Measurements from ENCODE around the gene PPP4R1. TPM values are rescaled to one million over a fixed set of nuclear protein-coding genes. Genes with fewer than 3 reads are reported as not detected.

Gene PPP4R1
- total and polyA plus RNA-seq, 8 donors: 97.6 to 163 (median 109) TPM

GRCh38 chr18:9581667-9582066, 32.7 kb downstream of the PPP4R1 start:
- peaks cover 0 to 73% of the 10 kb centered on the region in 2 donors for H3K36me3 ChIP-seq
- no peaks in the 10 kb centered on the region for H3K4me1 ChIP-seq
- H3K27me3 ChIP-seq: no peaks in the 10 kb centered on the region
- ATAC-seq (no peak), DNase-seq (no peak)
- intact Hi-C loops (cut with DNase I): no loop called here
- H3K4me3 ChIP-seq: no peak overlapping the region
- TF ChIP-seq CTCF (IDR thresholded peaks at IDR 0.05): no peak
- no peak overlapping the region for H3K27ac ChIP-seq
- no peaks in the 10 kb centered on the region for H3K9me3 ChIP-seq

GRCh38 chr18:9578306-9578705, 36.1 kb downstream of the PPP4R1 start:
- Histone ChIP-seq H3K9me3 (no peaks in the 10 kb centered on the region), H3K36me3 (peaks cover 0 to 69% of the 10 kb centered on the region in 2 donors), H3K4me3 (no peak overlapping the region), H3K27me3 (no peaks in the 10 kb centered on the region), H3K27ac (no peak overlapping the region), H3K4me1 (peaks cover 5 to 9% of the 10 kb centered on the region in 2 donors)
- intact Hi-C loops (cut with DNase I): no loop called here
- DNase-seq: no peak
- ATAC-seq: no peak
- no peak for TF ChIP-seq CTCF (IDR thresholded peaks at IDR 0.05)

DNA sequence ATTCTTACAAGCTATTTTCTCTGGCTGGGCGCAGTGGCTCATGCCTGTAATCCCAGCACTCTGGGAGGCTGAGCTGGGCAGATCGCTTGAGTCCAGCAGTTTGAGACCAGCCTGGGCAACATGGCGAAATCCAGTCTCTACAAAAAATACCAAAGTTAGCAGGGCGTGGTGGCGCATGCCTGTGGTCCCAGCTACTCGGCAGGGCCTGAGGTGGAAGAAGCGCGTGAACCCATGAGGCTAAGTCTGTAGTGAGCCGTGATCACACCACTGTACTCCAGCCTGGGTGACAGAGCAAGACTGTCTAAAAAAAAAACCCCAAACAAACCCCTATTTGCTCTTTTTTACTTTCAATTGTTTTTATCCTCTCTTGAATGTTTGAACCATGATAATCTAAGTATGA, 37.0 kb downstream of the PPP4R1 start:
- ATAC-seq: no peak

GRCh38 chr18:9575558-9575957, 38.8 kb downstream of the PPP4R1 start:
- Histone ChIP-seq H3K36me3 (peaks cover 0 to 65% of the 10 kb centered on the region in 2 donors), H3K4me3 (no peak overlapping the region), H3K4me1 (peaks cover 5 to 9% of the 10 kb centered on the region in 2 donors), H3K27me3 (no peaks in the 10 kb centered on the region), H3K27ac (no peak overlapping the region), H3K9me3 (no peaks in the 10 kb centered on the region)
- ATAC-seq: peak; percentile 98
- TF ChIP-seq CTCF (IDR thresholded peaks at IDR 0.05): peak; percentile 73 to 84
- intact Hi-C loops (cut with DNase I): no loop called here
- DNase-seq: peak in 3 of 4 donors; percentile 71 to 96 (median 86)

More for the DNA sequence above, 37.0 kb downstream of the PPP4R1 start:
- no peak overlapping the region for H3K4me3 ChIP-seq
- H3K27ac ChIP-seq: no peak overlapping the region
- intact Hi-C loops (cut with DNase I): no loop called here
- H3K36me3 ChIP-seq: peaks cover 0 to 65% of the 10 kb centered on the region in 2 donors
- no peak for DNase-seq
- H3K4me1 ChIP-seq: peaks cover 5 to 9% of the 10 kb centered on the region in 2 donors
- TF ChIP-seq CTCF (IDR thresholded peaks at IDR 0.05): no peak
- no peaks in the 10 kb centered on the region for H3K9me3 ChIP-seq
- H3K27me3 ChIP-seq: no peaks in the 10 kb centered on the region

- peaks cover 5 to 9% of the 10 kb centered on the region in 2 donors for H3K4me1 ChIP-seq
- H3K27me3 ChIP-seq: no peaks in the 10 kb centered on the region
- H3K27ac ChIP-seq: no peak overlapping the region
- H3K9me3 ChIP-seq: no peaks in the 10 kb centered on the region
- no peak for ATAC-seq
- DNase-seq: no peak
- intact Hi-C loops (cut with DNase I): no loop called here
- no peak for TF ChIP-seq CTCF (IDR thresholded peaks at IDR 0.05)
- no peak overlapping the region for H3K4me3 ChIP-seq
- peaks cover 0 to 65% of the 10 kb centered on the region in 2 donors for H3K36me3 ChIP-seq
Observed at GRCh38 chr18:9574473-9575115, 39.8 kb downstream of the PPP4R1 start.

Measured in left lung (tissue), 10 donors.